ENCODE data around the gene FANCM.

Gene FANCM

DNA sequence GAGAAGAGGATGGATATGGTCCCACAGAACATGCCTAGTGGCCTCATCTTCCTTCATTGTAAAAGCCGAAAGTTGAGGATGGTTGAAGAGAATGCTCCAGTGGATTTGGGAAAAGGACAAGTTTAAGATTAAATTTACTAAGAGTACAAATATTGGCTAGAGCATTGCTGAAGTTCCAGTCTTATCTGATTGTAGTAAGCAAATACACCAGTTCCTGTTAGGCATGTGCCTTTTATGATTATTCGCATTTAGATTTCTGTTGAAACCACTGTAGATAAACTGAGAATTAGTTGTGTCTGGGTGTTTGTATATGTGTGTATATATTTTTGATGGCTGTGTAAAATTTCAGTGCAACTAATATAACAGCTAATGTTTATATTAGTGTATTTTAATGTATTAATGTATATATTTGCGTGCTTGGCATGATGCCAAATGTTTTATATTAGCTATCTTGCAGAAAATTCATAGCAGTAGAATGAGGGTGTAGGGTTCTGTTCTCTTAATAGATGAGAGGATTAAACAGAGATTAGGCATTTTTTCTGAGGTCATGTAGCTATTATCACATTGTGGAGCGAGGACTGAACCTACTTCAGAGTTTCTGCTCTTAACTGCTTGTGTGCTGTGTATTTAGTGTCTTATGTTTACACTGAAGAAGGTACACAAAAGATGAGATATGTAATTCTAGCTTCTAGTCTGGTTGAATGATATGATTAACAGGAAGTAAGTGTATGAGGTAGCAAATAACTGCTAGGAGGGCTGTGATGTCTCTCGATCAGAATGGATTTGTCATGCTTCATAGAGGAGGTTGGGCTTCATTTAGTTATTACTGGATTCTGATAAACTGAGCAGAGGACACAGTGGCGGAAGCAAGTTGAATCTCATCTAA is 22.6 kb upstream of the FANCM start:
- H3K36me3 ChIP-seq (ENCODE audit: control insufficient read depth in 5 of 5, insufficient read depth in 5 of 5, low read length in 5 of 5): peaks cover 57 to 81% (median 64%) of the 10 kb centered on the region in 5 donors
- no peaks in the 10 kb centered on the region for H3K27me3 ChIP-seq (ENCODE audit: control insufficient read depth in 5 of 5, insufficient read depth in 4 of 5, low read length in 5 of 5)
- no peak overlapping the region for H3K4me3 ChIP-seq (ENCODE audit: low read depth in 1 of 5, low read length in 5 of 5)
- H3K4me1 ChIP-seq (ENCODE audit: control insufficient read depth in 5 of 5, insufficient read depth in 5 of 5, low read length in 5 of 5): no peaks in the 10 kb centered on the region
- H3K27ac ChIP-seq (ENCODE audit: low read depth, low read length): no peak overlapping the region
- H3K9ac ChIP-seq (ENCODE audit: low read length in 5 of 5): peak overlapping the region in 1 of 5 donors; percentile 55
- H3K9me3 ChIP-seq (ENCODE audit: control insufficient read depth in 5 of 5, low read length in 5 of 5): no peaks in the 10 kb centered on the region

DNA sequence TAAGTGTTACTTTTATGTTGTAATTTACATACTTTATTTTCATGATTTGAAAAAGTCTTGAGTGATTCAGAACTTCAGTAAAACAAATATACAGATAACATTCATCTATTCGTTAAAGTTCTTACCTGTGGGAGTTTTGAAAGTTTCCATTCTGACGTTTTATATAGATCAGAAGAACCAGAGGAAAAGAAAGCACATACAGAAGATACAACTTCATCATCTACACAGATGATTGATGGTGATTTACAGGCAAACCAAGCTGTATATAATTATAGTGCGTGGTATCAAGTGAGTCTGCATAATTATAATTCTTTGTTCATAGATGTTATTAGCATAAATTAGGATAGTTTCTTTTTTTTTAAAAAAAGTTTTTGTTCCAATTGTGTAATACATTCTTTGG is 21.4 kb upstream of the FANCM start:
- H3K4me1 ChIP-seq (ENCODE audit: control insufficient read depth in 5 of 5, insufficient read depth in 5 of 5, low read length in 5 of 5): no peaks in the 10 kb centered on the region
- H3K9me3 ChIP-seq (ENCODE audit: control insufficient read depth in 5 of 5, low read length in 5 of 5): no peaks in the 10 kb centered on the region
- no peak overlapping the region for H3K4me3 ChIP-seq (ENCODE audit: low read depth in 1 of 5, low read length in 5 of 5)
- no peaks in the 10 kb centered on the region for H3K27me3 ChIP-seq (ENCODE audit: control insufficient read depth in 5 of 5, insufficient read depth in 4 of 5, low read length in 5 of 5)
- H3K9ac ChIP-seq (ENCODE audit: low read length in 5 of 5): no peak overlapping the region
- no peak overlapping the region for H3K27ac ChIP-seq (ENCODE audit: low read depth, low read length)
- peaks cover 60 to 84% (median 64%) of the 10 kb centered on the region in 5 donors for H3K36me3 ChIP-seq (ENCODE audit: control insufficient read depth in 5 of 5, insufficient read depth in 5 of 5, low read length in 5 of 5)

- H3K9ac ChIP-seq (ENCODE audit: low read length in 5 of 5): no peak overlapping the region
- H3K4me3 ChIP-seq (ENCODE audit: low read depth in 1 of 5, low read length in 5 of 5): no peak overlapping the region
- no peaks in the 10 kb centered on the region for H3K9me3 ChIP-seq (ENCODE audit: control insufficient read depth in 5 of 5, low read length in 5 of 5)
- no peaks in the 10 kb centered on the region for H3K4me1 ChIP-seq (ENCODE audit: control insufficient read depth in 5 of 5, insufficient read depth in 5 of 5, low read length in 5 of 5)
- H3K36me3 ChIP-seq (ENCODE audit: control insufficient read depth in 5 of 5, insufficient read depth in 5 of 5, low read length in 5 of 5): peaks cover 53 to 82% (median 57%) of the 10 kb centered on the region in 5 donors
- no peak overlapping the region for H3K27ac ChIP-seq (ENCODE audit: low read depth, low read length)
- no peaks in the 10 kb centered on the region for H3K27me3 ChIP-seq (ENCODE audit: control insufficient read depth in 5 of 5, insufficient read depth in 4 of 5, low read length in 5 of 5)
Observed at GRCh38 chr14:45118594-45118993, 17.1 kb upstream of the FANCM start.

- H3K27me3 ChIP-seq (ENCODE audit: control insufficient read depth in 5 of 5, insufficient read depth in 4 of 5, low read length in 5 of 5): no peaks in the 10 kb centered on the region
- peaks cover 42 to 77% (median 50%) of the 10 kb centered on the region in 5 donors for H3K36me3 ChIP-seq (ENCODE audit: control insufficient read depth in 5 of 5, insufficient read depth in 5 of 5, low read length in 5 of 5)
- H3K9ac ChIP-seq (ENCODE audit: low read length in 5 of 5): no peak overlapping the region
- no peaks in the 10 kb centered on the region for H3K9me3 ChIP-seq (ENCODE audit: control insufficient read depth in 5 of 5, low read length in 5 of 5)
- no peaks in the 10 kb centered on the region for H3K4me1 ChIP-seq (ENCODE audit: control insufficient read depth in 5 of 5, insufficient read depth in 5 of 5, low read length in 5 of 5)
- H3K4me3 ChIP-seq (ENCODE audit: low read depth in 1 of 5, low read length in 5 of 5): no peak overlapping the region
- H3K27ac ChIP-seq (ENCODE audit: low read depth, low read length): no peak overlapping the region
Observed at GRCh38 chr14:45120096-45120495, 15.6 kb upstream of the FANCM start.

DNA sequence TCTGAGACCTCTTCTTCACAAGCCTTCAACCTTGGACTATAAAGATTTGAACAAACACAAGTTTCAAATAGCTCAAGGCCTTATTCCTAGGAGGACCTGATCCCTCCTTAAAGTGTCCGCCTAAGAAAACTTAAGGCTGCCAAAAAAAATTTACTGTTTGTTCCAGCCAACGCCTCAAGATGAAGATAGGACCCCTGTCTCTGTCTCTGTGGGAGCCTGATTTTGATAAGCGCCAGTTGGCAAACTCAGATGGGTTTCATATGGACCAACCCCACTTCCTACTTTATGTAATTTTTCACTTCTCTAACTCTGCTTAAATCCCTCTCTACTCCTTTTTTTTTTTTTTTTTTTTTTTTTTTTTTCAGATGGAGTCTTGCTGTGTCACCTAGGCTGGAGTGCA is 12.5 kb upstream of the FANCM start:
- peaks cover 21 to 65% (median 35%) of the 10 kb centered on the region in 5 donors for H3K36me3 ChIP-seq (ENCODE audit: control insufficient read depth in 5 of 5, insufficient read depth in 5 of 5, low read length in 5 of 5)
- H3K4me1 ChIP-seq (ENCODE audit: control insufficient read depth in 5 of 5, insufficient read depth in 5 of 5, low read length in 5 of 5): no peaks in the 10 kb centered on the region
- H3K27ac ChIP-seq (ENCODE audit: low read depth, low read length): no peak overlapping the region
- H3K9ac ChIP-seq (ENCODE audit: low read length in 5 of 5): no peak overlapping the region
- H3K27me3 ChIP-seq (ENCODE audit: control insufficient read depth in 5 of 5, insufficient read depth in 4 of 5, low read length in 5 of 5): no peaks in the 10 kb centered on the region
- no peaks in the 10 kb centered on the region for H3K9me3 ChIP-seq (ENCODE audit: control insufficient read depth in 5 of 5, low read length in 5 of 5)
- no peak overlapping the region for H3K4me3 ChIP-seq (ENCODE audit: low read depth in 1 of 5, low read length in 5 of 5)

GRCh38 chr14:45125754-45126153 is 10.0 kb upstream of the FANCM start:
- no peak overlapping the region for H3K9ac ChIP-seq (ENCODE audit: low read length in 5 of 5)
- H3K27me3 ChIP-seq (ENCODE audit: control insufficient read depth in 5 of 5, insufficient read depth in 4 of 5, low read length in 5 of 5): no peaks in the 10 kb centered on the region
- no peak overlapping the region for H3K4me3 ChIP-seq (ENCODE audit: low read depth in 1 of 5, low read length in 5 of 5)
- H3K27ac ChIP-seq (ENCODE audit: low read depth, low read length): no peak overlapping the region
- no peaks in the 10 kb centered on the region for H3K4me1 ChIP-seq (ENCODE audit: control insufficient read depth in 5 of 5, insufficient read depth in 5 of 5, low read length in 5 of 5)
- H3K36me3 ChIP-seq (ENCODE audit: control insufficient read depth in 5 of 5, insufficient read depth in 5 of 5, low read length in 5 of 5): peaks cover 13 to 48% (median 22%) of the 10 kb centered on the region in 5 donors
- no peaks in the 10 kb centered on the region for H3K9me3 ChIP-seq (ENCODE audit: control insufficient read depth in 5 of 5, low read length in 5 of 5)

- H3K27ac ChIP-seq (ENCODE audit: low read depth, low read length): no peak overlapping the region
- peaks cover 0 to 10% (median 6%) of the 10 kb centered on the region in 5 donors for H3K4me1 ChIP-seq (ENCODE audit: control insufficient read depth in 5 of 5, insufficient read depth in 5 of 5, low read length in 5 of 5)
- H3K36me3 ChIP-seq (ENCODE audit: control insufficient read depth in 5 of 5, insufficient read depth in 5 of 5, low read length in 5 of 5): peaks cover 3 to 27% (median 11%) of the 10 kb centered on the region in 5 donors
- no peak overlapping the region for H3K4me3 ChIP-seq (ENCODE audit: low read depth in 1 of 5, low read length in 5 of 5)
- no peak overlapping the region for H3K9ac ChIP-seq (ENCODE audit: low read length in 5 of 5)
- no peaks in the 10 kb centered on the region for H3K27me3 ChIP-seq (ENCODE audit: control insufficient read depth in 5 of 5, insufficient read depth in 4 of 5, low read length in 5 of 5)
- no peaks in the 10 kb centered on the region for H3K9me3 ChIP-seq (ENCODE audit: control insufficient read depth in 5 of 5, low read length in 5 of 5)
Observed at GRCh38 chr14:45128963-45129629, 6.6 kb upstream of the FANCM start.

DNA sequence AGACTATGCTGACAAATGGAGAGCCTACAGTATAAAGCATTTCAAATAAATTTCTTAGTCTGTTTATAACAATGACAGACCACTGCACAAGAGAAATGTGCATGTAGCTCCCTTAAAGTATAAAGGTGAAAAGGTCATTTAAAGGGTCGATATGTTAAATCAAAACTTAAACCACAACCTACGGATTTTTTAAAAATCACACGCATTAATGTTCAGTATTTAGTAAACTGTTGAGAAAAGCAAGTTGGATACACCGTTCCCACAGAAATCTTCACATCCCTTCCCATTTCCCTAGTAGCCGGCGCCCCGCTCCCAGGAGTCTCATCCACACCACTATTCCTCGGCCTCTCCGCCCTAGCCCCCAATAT is 2.1 kb upstream of the FANCM start:
- Histone ChIP-seq H3K9ac (ENCODE audit: low read length in 5 of 5) (peak overlapping the region; percentile 43 to 98 (median 93)), H3K9me3 (ENCODE audit: control insufficient read depth in 5 of 5, low read length in 5 of 5) (no peaks in the 10 kb centered on the region), H3K36me3 (ENCODE audit: control insufficient read depth in 5 of 5, insufficient read depth in 5 of 5, low read length in 5 of 5) (peaks cover 0 to 5% (median 3%) of the 10 kb centered on the region in 5 donors), H3K4me1 (ENCODE audit: control insufficient read depth in 5 of 5, insufficient read depth in 5 of 5, low read length in 5 of 5) (peaks cover 3 to 33% (median 29%) of the 10 kb centered on the region in 5 donors), H3K27ac (ENCODE audit: low read depth, low read length) (peak overlapping the region; percentile 94), H3K4me3 (ENCODE audit: low read depth in 1 of 5, low read length in 5 of 5) (peak overlapping the region; percentile 94 to 100 (median 99)), H3K27me3 (ENCODE audit: control insufficient read depth in 5 of 5, insufficient read depth in 4 of 5, low read length in 5 of 5) (no peaks in the 10 kb centered on the region)

DNA sequence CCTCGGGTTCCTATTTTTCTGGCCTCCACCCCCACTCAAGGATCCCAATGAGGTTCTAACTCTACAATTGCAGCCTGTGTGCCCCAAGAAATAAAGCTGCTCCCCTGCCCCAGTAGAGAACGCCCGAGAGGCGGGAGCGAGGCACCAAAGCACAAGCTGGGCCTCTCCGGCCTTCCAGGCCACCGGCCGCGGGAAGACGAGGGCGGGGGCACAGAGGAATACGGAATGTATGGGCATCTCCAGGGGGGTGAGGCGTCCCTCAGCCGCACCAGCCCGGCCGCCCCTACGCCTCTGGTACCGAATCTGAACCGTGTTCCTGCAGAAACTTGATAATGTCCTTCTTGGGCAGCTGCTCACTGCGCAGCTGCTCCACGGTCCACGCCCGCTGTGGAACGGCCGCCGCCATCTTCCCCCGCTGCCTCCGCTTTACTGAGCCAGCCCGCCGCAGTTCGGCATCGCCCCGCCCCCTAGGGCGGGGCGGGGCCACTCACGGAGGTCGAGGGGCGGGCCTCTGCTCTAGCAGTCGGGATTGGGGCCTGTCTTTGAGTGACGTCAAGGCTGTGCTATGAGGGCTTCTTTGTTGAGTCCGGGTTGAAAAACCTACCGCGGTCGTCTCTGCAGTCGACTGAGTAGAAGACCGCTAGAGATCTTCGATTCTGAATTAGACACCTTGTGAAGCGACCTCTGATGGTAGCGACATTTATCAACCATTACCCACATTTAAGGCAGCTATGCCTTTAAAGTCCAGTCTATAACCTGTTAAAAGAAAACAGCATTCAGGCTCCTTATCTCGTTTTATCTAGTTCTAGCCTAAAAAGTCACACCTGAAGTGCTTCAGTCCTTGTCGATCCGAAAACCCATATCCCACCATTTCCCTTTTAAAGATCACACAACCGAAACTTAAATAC is 1.4 kb upstream of the FANCM start, which contains the start of gene FKBP3:
Gene FKBP3, minus strand, starts transcription at position 431 of the 908 bp plus-strand sequence. Its CDS starts 25 bp downstream, at position 406.
- Histone ChIP-seq H3K27ac (ENCODE audit: low read depth, low read length) (peak within 1 kb of the TSS; percentile 94), H3K27me3 (ENCODE audit: control insufficient read depth in 5 of 5, insufficient read depth in 4 of 5, low read length in 5 of 5) (no peaks in the 10 kb centered on the region), H3K4me3 (ENCODE audit: low read depth in 1 of 5, low read length in 5 of 5) (peak within 1 kb of the TSS; percentile 97 to 100 (median 99)), H3K9me3 (ENCODE audit: control insufficient read depth in 5 of 5, low read length in 5 of 5) (no peaks in the 10 kb centered on the region), H3K9ac (ENCODE audit: low read length in 5 of 5) (peak within 1 kb of the TSS; percentile 75 to 98 (median 93)), H3K36me3 (ENCODE audit: control insufficient read depth in 5 of 5, insufficient read depth in 5 of 5, low read length in 5 of 5) (peaks cover 0 to 3% (median 0%) of the 10 kb centered on the region in 5 donors), H3K4me1 (ENCODE audit: control insufficient read depth in 5 of 5, insufficient read depth in 5 of 5, low read length in 5 of 5) (peaks cover 3 to 33% (median 29%) of the 10 kb centered on the region in 5 donors)
